ENCODE measurements around the gene STK17B. TPM values are rescaled to one million over a fixed set of nuclear protein-coding genes. Genes with fewer than 3 reads are reported as not detected.

The STK17B gene
- total RNA-seq, 4 donors from 2014 or later: 6.9 to 24.2 (median 9.4) TPM

DNA sequence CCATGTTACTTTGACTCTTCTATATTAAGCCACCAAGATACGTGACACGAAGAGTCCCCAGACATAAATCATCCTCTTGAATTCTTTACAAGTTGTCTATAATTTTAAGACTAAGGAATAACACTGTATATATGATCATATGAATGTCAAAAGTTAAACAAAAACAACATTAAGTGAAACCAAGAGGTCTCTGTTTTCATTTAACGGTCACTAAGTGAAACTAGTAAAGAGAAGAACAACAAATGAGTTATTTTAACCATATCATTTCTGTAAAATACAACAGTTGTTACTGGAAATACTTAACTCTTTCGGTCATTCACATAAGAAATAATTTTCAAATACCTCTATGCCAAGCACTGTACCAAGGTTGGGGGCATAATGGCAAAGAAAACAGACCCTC lies 45.7 kb upstream of the STK17B start:
- Histone ChIP-seq H3K27ac (replicated peaks in 1 of 4) (no peak overlapping the region), H3K27me3 (no peaks in the 10 kb centered on the region), H3K4me3 (no peak overlapping the region), H3K36me3 (peaks cover 0 to 95% (median 0%) of the 10 kb centered on the region in 4 donors), H3K9me3 (no peaks in the 10 kb centered on the region), H3K4me1 (no peaks in the 10 kb centered on the region)
- intact Hi-C loops (cut with DNase I): no loop called here
- WGBS: 91% methylated on average over 4 of the region's 4 CpGs
- TF ChIP-seq POLR2AphosphoS5 (IDR thresholded peaks at IDR 0.05): no peak
- no peak for TF ChIP-seq POLR2A (IDR thresholded peaks at IDR 0.05; ENCODE audit: low read depth)
- no peak for TF ChIP-seq EP300 (IDR thresholded peaks at IDR 0.05)
- TF ChIP-seq, protein P1, sequence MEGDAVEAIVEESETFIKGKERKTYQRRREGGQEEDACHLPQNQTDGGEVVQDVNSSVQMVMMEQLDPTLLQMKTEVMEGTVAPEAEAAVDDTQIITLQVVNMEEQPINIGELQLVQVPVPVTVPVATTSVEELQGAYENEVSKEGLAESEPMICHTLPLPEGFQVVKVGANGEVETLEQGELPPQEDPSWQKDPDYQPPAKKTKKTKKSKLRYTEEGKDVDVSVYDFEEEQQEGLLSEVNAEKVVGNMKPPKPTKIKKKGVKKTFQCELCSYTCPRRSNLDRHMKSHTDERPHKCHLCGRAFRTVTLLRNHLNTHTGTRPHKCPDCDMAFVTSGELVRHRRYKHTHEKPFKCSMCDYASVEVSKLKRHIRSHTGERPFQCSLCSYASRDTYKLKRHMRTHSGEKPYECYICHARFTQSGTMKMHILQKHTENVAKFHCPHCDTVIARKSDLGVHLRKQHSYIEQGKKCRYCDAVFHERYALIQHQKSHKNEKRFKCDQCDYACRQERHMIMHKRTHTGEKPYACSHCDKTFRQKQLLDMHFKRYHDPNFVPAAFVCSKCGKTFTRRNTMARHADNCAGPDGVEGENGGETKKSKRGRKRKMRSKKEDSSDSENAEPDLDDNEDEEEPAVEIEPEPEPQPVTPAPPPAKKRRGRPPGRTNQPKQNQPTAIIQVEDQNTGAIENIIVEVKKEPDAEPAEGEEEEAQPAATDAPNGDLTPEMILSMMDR (IDR thresholded peaks at IDR 0.05): no peak
- no peak for DNase-seq (ENCODE audit: extremely low spot score)

DNA sequence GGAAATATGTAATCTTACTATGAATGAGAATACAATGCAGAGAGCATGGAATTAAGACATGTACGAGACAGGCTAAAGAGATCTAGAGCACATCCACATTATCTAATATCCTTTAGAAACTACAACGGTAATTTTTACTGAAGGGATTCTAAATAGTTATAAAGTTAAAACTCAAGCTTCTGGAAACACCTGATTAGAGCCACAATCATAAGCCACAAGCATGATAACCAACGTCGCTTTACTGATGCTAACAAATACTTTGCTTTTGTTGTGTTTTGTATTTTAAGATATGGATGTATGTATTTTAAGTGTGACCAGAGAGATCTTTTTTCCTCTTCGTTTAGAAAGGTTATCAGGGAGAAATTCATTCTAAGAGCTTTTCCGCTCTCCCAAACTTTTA lies 44.0 kb upstream of the STK17B start:
- Histone ChIP-seq H3K4me3 (no peak overlapping the region), H3K27ac (replicated peaks in 1 of 4) (no peak overlapping the region), H3K36me3 (peaks cover 0 to 89% (median 0%) of the 10 kb centered on the region in 4 donors), H3K4me1 (no peaks in the 10 kb centered on the region), H3K9me3 (no peaks in the 10 kb centered on the region), H3K27me3 (no peaks in the 10 kb centered on the region)
- intact Hi-C loops (cut with DNase I): no loop called here
- 94% methylated on average over 6 of the region's 6 CpGs for WGBS
- DNase-seq (ENCODE audit: extremely low spot score): no peak
- TF ChIP-seq EP300 (IDR thresholded peaks at IDR 0.05): no peak
- TF ChIP-seq, protein P1 (IDR thresholded peaks at IDR 0.05): no peak
- no peak for TF ChIP-seq POLR2AphosphoS5 (IDR thresholded peaks at IDR 0.05)
- no peak for TF ChIP-seq POLR2A (IDR thresholded peaks at IDR 0.05; ENCODE audit: low read depth)

DNA sequence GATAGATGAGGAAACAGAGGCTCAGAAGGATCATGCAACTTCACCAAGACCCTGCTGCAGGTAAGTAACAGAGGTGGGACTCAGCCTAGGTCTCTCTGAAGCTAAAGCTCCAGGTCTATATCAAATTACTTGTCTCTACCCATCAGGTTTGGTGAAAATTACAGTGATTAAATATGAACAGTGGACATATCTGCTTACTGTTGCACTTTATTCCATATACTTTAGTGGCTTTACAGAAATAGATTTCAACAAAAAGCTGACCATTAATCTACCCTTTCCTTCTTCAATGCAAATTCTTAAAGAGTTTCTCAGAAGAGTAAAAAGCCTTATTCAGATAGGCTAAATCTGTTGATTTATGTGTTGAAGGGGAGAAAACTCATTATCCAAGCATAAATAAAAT lies 42.8 kb upstream of the STK17B start:
- Histone ChIP-seq H3K9me3 (no peaks in the 10 kb centered on the region), H3K27ac (replicated peaks in 1 of 4) (no peak overlapping the region), H3K4me3 (no peak overlapping the region), H3K27me3 (no peaks in the 10 kb centered on the region), H3K36me3 (peaks cover 0 to 81% (median 0%) of the 10 kb centered on the region in 4 donors), H3K4me1 (no peaks in the 10 kb centered on the region)
- intact Hi-C loops (cut with DNase I): no loop called here
- no peak for DNase-seq (ENCODE audit: extremely low spot score)
- TF ChIP-seq POLR2A (IDR thresholded peaks at IDR 0.05; ENCODE audit: low read depth): no peak
- no peak for TF ChIP-seq EP300 (IDR thresholded peaks at IDR 0.05)
- TF ChIP-seq, protein P1 (IDR thresholded peaks at IDR 0.05): no peak
- no peak for TF ChIP-seq POLR2AphosphoS5 (IDR thresholded peaks at IDR 0.05)

DNA sequence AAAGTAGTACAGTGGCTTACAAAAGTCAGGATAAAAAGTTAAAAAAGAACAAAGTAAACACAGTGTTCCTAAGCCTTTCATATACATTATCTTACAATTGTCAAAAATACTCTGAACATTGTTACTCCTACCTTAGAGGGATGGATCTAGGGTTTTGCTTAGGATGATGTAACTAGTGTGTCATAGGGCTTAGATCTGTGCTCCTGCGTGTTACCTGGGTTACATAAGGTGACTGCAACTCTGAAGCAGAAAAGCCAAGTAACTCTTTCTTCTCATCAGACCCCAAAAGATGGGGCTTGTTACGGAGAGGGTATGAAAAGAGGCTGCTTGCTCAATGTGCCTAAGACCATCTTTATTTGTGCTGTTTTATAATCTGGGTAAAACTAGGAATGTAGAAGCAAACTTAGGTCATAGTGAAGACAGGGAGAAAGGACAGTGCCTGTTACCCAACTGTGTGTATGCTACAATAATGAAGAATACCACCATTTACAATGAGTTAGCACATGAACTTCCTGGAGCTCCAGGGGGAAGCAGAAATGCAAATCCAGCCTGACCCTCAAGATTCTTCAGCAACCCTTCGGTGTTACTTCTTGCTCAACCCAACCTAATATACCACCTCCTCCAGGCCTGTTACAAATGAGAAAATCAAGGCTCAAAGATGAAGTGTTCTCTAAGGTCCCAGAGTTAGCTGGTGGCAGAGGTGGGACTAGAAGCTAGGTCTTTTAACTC lies 42.0 kb upstream of the STK17B start:
- Histone ChIP-seq H3K4me1 (no peaks in the 10 kb centered on the region), H3K9me3 (no peaks in the 10 kb centered on the region), H3K27ac (replicated peaks in 1 of 4) (no peak overlapping the region), H3K27me3 (no peaks in the 10 kb centered on the region), H3K36me3 (peaks cover 0 to 76% (median 0%) of the 10 kb centered on the region in 4 donors), H3K4me3 (no peak overlapping the region)
- TF ChIP-seq, protein P1 (IDR thresholded peaks at IDR 0.05): no peak
- no peak for TF ChIP-seq EP300 (IDR thresholded peaks at IDR 0.05)
- TF ChIP-seq POLR2A (IDR thresholded peaks at IDR 0.05; ENCODE audit: low read depth): no peak
- no peak for TF ChIP-seq POLR2AphosphoS5 (IDR thresholded peaks at IDR 0.05)
- intact Hi-C loops (cut with DNase I): no loop called here
- DNase-seq (ENCODE audit: extremely low spot score): no peak
- WGBS: 93% methylated on average over 3 of the region's 3 CpGs

DNA sequence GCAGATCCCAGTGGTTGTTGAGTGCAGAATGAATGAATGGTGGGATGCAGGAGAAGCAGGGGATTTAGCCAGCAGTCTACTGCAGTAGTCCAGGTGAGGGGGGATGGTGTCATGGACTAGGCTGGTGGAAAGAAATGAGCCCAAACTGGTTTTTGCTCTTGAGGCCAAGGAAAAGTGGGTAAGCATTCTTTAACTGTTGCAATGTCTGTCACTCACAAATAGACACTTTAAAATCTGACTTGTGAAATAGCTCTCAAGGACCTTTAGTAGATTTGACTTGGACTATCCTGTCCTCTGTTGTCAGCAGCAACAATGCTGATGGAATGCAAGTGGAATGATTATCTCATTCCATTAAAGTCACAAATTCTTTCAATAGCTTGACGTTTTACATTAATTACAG lies 37.5 kb upstream of the STK17B start:
- 75% methylated on average over 1 of the region's 1 CpG for WGBS
- H3K27me3 ChIP-seq: no peaks in the 10 kb centered on the region
- TF ChIP-seq, protein P1 (IDR thresholded peaks at IDR 0.05): no peak
- no peak for TF ChIP-seq POLR2AphosphoS5 (IDR thresholded peaks at IDR 0.05)
- no peak for TF ChIP-seq POLR2A (IDR thresholded peaks at IDR 0.05; ENCODE audit: low read depth)
- no peak for TF ChIP-seq EP300 (IDR thresholded peaks at IDR 0.05)
- peaks cover 0 to 40% (median 0%) of the 10 kb centered on the region in 4 donors for H3K36me3 ChIP-seq
- no peaks in the 10 kb centered on the region for H3K9me3 ChIP-seq
- DNase-seq (ENCODE audit: extremely low spot score): no peak
- intact Hi-C loops (cut with DNase I): no loop called here
- no peak overlapping the region for H3K4me3 ChIP-seq
- H3K4me1 ChIP-seq: peaks cover 0 to 9% (median 2%) of the 10 kb centered on the region in 4 donors
- no peak overlapping the region for H3K27ac ChIP-seq (replicated peaks in 1 of 4)
